Eye (tissue), 1 donor: ENCODE results near the gene IRF8.
"Not testable (repeated sequence)": the region's sequence is repeated elsewhere in the genome, so short reads cannot be mapped to it uniquely, and the experiment has no call there.

Experiments used
- DNase-seq: peaks from one replicate; pipeline ENCODE4 v3.0.0-alpha.2; 2015

Gene IRF8

GRCh38 chr16:85897382-85897781, 1.6 kb upstream of the IRF8 start:
- DNase-seq = no peak

GRCh38 chr16:85899444-85899843, 482 bp downstream of the IRF8 start:
- no peak for DNase-seq

GRCh38 chr16:85900027-85900792, 1.2 kb downstream of the IRF8 start:
- DNase-seq = no peak

- no peak for DNase-seq
Measured at GRCh38 chr16:85901110-85901509, 2.1 kb downstream of the IRF8 start.

DNA sequence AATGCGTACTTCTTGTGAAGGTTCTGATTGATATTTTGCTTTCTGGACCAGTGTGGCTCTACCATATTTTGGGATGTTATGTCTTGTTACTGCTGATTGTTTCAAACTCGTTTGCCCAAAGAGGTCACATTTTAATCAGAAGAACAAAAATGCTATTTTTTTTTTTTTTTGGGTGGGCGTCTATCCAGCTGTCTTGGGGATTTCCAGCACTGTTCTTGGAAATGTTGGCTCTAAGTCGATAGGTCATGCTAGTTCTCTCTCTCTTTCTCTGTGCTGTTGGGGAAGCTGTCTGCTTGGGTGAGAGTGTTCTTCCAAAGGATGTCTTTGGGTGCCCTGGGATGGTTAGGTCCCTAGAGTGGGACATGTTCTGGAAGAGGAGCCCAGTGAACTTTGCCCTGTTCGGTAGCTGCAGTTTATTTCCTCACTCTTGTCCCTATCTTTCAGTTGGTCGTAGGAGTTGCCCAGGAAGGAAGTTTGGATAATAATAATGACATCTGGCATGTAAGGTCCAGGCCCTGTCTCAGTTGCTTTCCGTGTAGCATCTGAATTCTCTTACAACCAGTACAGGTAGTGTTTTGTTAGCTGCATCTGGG, 2.9 kb downstream of the IRF8 start:
- DNase-seq = no peak

DNA sequence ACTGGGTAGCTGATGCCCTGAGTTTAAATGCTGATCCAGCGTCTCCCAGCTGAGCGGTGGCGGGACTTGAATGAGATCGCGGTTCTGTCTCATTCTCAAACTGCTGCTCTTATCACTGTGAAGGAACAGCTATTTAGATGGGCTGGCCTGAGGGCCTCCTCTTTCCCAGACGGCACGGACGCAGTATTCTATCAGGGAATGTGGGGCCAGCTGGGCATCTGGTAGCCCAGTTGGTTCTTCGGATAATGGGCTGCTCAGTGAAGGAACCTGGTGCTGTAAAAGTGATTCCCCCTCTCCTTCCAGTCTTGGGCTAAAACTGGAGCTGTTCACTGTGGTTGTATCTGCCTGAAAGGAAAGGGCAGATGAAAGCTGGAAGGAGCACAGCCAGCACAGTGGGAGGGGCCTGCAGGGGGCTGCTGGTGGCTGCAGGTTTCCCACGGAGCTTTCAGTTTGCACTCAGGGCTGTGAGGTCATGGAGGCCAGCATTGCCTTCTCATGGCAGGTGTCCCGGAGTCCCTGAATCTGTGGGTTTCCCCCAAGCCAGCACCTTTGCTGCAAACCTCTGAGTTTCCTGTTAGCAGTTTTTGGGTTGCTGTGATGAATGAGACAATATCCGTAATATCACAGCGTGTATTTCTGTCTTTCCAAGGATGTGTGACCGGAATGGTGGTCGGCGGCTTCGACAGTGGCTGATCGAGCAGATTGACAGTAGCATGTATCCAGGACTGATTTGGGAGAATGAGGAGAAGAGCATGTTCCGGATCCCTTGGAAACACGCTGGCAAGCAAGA, 3.6 kb downstream of the IRF8 start:
- no peak for DNase-seq

GRCh38 chr16:85903559-85903958, 4.6 kb downstream of the IRF8 start:
- DNase-seq = no peak

GRCh38 chr16:85905110-85906095, 6.4 kb downstream of the IRF8 start:
- no peak for DNase-seq

DNA sequence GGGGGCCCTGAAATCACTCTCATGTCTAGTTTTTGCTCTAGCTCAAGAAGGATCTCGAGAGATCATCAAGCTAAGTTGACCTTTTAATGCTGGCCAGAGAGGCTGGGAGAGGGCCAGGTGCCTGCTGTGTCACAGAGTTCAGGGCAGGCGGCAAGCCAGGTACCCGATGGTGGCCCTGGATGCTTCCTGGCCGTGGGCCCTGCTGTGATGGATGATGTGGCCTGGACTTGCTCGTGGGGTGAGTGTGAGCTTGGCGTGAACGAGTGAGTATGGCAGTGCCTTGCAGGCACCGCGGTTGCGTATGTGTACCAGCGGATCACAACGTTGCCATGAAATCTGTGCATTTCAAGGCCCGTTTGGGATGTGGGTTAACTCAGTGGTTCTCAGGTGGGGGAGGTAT, 7.4 kb downstream of the IRF8 start:
- no peak for DNase-seq

DNA sequence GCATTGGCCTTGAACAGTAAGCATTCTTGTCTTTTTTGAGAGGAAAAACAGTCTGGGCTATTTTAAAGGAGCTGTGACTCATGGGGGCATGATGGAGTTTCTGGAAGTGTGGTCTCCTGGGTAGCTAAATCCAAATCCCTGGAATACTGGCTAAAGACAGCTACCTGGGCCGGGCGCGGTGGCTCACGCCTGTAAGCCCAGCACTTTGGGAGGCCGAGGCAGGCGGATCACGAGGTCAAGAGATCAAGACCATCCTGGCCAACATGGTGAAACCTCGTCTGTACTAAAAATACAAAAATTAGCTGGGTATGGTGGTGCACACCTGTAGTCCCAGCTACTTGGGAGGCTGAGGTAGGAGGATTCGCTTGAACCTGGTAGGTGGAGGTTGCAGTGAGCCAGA, 8.3 kb downstream of the IRF8 start:
- DNase-seq = not testable (repeated sequence)

DNA sequence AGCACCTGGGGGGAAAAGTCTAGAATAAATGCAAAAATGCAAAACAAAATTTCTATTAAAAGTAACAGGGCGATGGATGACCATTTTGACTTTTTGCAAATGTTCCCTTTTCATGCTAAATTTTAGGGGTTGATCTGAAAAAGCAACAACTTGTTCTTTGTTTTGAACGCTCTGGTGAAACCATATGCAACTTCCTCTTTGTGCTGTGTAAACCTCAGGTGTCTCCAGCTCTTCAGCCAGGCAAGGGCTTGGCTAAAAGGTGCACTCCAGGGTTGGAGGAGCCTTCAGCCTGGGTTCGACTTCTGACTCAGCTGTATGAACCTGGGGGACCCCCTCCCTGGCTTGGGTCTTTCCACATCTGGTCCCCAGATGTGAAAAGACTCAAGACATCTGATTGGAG, 9.5 kb downstream of the IRF8 start:
- no peak for DNase-seq

DNA sequence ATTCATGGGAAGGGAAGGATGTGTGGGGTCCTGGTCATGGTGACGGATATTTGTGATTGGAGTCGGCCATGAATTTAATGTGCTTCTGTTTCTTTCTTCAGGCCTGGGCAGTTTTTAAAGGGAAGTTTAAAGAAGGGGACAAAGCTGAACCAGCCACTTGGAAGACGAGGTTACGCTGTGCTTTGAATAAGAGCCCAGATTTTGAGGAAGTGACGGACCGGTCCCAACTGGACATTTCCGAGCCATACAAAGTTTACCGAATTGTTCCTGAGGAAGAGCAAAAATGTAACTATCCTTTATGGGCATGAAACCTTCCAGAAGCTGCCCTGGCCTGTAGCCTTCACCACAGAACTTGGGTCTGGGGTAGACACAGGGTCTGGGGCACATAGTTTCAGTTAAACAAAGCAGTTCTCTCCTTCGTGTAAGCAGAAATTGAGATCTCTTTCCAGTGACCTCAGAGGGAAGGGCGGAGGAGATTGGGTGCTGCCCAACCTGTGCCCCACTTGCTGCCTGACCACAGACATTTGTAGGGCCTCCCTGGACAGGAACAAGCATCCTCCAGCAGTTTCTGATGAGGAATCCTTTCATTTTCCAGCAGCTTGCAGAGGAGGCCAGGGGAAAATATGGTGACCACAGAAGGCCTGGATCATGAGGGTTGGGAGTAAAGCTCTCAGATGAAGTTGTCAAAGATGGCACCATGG, 10.1 kb downstream of the IRF8 start:
- no peak for DNase-seq

DNA sequence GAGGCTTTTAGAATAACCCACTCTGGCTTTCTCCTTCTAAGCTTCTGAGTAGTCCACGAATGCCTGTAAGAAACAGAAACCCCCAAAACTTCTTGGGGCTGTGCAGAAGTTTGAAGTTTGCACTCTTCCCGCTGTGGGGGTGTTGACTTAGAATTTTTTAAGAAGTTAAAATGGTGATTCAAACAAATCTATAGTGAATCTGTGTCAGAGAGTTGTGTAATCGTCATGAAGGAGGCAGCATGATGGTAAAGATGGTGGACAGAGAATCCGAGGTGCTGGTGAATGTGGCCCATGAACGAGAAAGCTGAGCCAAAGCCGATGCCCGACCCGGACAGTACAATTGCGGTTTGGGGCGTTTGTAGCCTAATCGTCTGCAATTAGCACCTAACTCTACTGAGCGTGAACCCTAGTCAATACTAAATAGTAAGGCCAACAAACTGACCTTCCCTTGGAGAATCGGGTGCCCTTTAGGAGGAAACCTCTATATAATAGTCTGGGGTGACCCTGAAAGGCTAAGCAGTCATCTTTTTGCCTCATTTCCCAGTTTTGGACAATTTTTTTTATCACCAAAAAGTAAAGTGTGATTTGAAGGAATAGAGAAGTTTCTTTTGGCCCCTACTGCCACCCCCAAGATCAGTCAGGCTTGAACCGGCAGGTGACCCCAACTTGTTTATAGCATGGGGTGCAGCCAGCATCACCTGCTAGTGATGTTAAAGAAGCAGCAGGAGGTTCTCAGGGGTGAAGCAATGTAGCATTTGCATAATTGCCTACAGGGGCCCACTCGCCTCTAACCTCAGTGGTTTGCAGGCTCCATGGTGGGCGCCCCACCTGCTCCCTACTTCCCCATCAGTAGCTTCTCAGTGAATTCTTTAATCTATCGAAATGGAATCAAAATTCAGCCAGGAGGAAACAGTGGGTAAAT, 11.2 kb downstream of the IRF8 start:
- DNase-seq = no peak

GRCh38 chr16:85910854-85911247, 11.9 kb downstream of the IRF8 start:
- DNase-seq = no peak

DNA sequence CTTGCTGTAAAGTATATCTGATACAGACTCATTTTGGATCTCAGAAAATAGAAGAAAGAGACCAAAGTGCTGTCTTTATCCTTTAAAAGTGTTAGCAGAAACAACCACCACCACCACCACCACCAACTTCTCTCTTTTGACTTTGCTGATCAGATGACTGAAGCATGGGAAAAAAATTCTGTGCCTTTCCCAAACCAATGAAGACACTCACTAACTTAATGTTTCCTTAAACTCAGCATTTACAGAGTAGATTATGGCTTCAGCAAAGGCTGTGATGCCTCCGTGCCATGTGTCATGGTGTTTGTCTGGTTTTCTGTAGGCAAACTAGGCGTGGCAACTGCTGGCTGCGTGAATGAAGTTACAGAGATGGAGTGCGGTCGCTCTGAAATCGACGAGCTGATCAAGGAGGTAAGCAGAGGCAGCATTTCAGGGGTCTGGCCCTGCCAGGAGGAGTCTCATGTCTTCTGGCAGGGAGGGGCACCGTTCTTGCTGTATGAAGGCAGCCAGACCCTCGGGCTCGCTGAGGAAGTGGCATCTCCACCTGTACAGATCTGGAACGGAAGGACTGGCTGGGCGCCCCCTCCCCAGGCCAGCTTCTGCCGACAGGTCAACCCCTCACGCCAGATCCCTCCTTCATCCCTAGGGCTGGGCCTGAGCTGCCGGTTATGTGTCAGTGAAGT, 12.4 kb downstream of the IRF8 start:
- DNase-seq = no peak

DNA sequence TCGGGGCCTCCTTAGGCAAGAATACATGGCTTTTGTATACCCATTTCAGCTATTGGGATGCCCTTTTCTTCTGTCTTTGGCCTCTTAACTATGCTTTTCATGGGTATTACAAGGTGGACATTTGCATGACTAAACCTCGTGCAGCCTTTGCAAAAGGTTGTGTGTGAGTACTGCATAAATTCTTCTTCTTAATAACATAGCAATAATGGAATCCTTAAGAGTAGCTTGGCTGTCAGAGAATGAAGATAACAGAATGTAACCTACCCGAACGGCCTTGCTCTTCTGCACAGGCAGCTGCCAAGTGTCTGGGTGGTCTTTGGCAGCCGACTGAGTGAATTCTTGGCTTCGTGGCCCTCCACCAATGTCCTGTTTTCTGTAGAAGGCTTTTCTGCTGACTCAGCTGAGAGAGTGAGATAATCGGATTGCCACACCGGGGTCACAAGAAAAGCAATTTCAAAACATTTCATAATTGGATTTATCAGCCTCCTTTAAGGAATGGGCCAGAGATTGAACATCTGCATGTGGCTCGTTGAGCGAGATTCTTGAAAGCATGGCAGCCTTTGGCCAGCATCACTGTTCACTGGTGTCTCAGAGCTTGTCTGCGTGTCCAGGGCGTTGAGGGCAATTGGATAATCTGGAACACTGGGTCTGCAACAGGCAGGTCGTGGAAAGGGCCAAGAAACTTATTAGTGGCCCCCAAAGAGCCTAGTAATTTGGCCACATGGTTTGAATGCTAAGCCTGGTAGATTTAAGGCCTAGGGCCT, 13.4 kb downstream of the IRF8 start:
- peak; percentile 83 for DNase-seq

GRCh38 chr16:85913141-85913601, 14.2 kb downstream of the IRF8 start:
- no peak for DNase-seq

DNA sequence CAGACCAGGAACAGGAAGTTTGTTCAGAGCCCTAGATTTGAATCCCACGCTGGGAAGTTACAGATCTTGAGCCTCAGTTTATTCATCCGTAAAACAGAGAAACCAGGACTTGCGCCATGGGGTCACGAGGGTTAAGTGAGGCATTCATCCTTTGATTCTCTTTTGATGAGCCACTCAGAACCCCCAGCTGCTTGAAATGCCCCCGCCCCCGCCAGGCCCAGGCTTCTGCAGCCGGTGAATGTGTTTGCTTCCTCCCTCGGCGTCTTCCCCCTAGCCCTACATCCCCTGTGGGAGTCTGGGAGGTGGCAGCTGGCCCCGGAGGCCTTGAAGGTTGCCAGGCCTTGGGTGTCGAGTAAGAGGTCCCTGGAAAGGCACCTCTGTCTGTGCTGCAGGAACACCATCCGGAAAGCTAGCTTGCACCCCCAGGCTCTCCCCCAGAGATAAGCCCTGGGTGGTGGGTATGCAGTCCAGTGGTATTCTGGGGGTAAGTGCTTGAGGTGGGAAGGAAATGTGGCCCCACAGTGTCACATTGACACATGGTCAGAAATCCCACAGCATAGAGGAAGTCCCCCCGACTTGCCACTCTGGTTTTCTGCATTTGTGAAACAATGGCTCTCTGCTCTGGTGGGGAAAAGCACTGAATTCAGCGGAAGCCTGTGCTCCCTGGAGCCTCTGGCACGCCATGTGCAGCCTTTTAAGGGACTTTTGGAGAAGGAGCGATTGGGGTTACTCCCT, 14.9 kb downstream of the IRF8 start:
- peak; percentile 40 for DNase-seq

GRCh38 chr16:85914423-85914794, 15.4 kb downstream of the IRF8 start:
- DNase-seq = no peak
